ENCODE measurements around the gene EPHX1. TPM values are rescaled to one million over a fixed set of nuclear protein-coding genes. Genes with fewer than 3 reads are reported as not detected.

Gene EPHX1
- total and polyA plus RNA-seq, 10 of the 15 experiments (the other 5 are each of a cell fraction or from before 2014, with no cell fraction given): 0.33 to 2.9 (median 0.78) TPM; not detected in 2

DNA sequence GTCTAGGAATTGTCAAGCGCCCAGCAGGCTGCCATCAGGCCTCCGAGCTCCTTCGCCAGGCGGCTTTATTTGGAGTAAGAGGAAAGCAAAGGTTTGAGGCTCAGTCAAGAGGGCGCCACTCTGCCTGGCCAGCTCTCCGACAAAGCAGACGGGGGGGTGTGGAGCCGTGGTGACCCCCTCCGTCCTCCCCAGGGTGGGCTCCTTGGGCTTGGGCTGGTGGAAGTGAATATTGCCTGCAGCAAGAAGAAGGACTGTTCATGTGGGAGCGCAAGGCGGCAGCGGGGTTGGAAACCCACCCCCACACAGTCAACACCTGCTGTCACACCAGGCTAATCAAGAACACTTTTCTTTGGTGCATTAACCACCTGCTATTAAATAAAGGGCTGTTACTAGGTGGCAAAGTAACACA, 14.6 kb downstream of the EPHX1 start (continued):
- no peak for TF ChIP-seq ZBTB40 (IDR thresholded peaks at IDR 0.05; ENCODE audit: borderline replicate concordance)
- TF ChIP-seq ASH2L (IDR thresholded peaks at IDR 0.05; ENCODE audit: borderline replicate concordance, low read depth): no peak

- BruUV-seq (replicated peaks): no TSS peak
- in situ Hi-C loops (cut with MboI): no loop called here
- ATAC-seq (no peak), FAIRE-seq (no peak), DNase-seq (ENCODE audit: low read depth, low spot score) (no peak)
- Histone ChIP-seq H3K4me2 (ENCODE audit: control insufficient read depth, insufficient read depth) (no peak overlapping the region), H4K20me1 (ENCODE audit: control insufficient read depth, insufficient read depth) (no peaks in the 10 kb centered on the region), H3K79me2 (ENCODE audit: control insufficient read depth, insufficient read depth, low read length) (no peaks in the 10 kb centered on the region), H3K4me3 (no peak overlapping the region), H3K9me3 (replicated peaks; ENCODE audit: control insufficient read depth, insufficient read depth, low read length) (no peaks in the 10 kb centered on the region), H3K27ac (ENCODE audit: control insufficient read depth, insufficient read depth) (no peak overlapping the region), H3K36me3 (ENCODE audit: control insufficient read depth in 2 of 2, insufficient read depth in 2 of 2, low read length in 1 of 2) (no peaks in the 10 kb centered on the region), H3K9ac (ENCODE audit: control insufficient read depth, insufficient read depth, low read length) (no peak overlapping the region), H3K4me1 (ENCODE audit: control insufficient read depth, insufficient read depth, low read length) (no peaks in the 10 kb centered on the region), H3K27me3 (replicated peaks in 1 of 2; ENCODE audit: control insufficient read depth in 2 of 2, insufficient read depth in 2 of 2, low read length in 1 of 2) (no peaks in the 10 kb centered on the region), H2AFZ (ENCODE audit: control insufficient read depth, low read depth, low read length) (no peak overlapping the region)
- CTCF ChIA-PET: no interaction called here
- POLR2A ChIA-PET: no interaction called here
- TF ChIP-seq, protein P1, sequence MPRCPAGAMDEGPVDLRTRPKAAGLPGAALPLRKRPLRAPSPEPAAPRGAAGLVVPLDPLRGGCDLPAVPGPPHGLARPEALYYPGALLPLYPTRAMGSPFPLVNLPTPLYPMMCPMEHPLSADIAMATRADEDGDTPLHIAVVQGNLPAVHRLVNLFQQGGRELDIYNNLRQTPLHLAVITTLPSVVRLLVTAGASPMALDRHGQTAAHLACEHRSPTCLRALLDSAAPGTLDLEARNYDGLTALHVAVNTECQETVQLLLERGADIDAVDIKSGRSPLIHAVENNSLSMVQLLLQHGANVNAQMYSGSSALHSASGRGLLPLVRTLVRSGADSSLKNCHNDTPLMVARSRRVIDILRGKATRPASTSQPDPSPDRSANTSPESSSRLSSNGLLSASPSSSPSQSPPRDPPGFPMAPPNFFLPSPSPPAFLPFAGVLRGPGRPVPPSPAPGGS (IDR thresholded peaks at IDR 0.05; ENCODE audit: borderline replicate concordance, insufficient read depth, low read depth, low read length, poor library complexity, severe bottlenecking): no peak
- TF ChIP-seq MTA2 (IDR thresholded peaks at IDR 0.05; ENCODE audit: low read depth): no peak
- intact Hi-C loops (cut with micrococcal nuclease; ENCODE audit: unreplicated experiment): no loop called here
- RAD21 ChIA-PET (ENCODE audit: unreplicated experiment): no interaction called here
- SMC1A ChIA-PET (ENCODE audit: uncharacterized antibody, unreplicated experiment): no interaction called here
- 12% methylated on average over 6 of the region's 6 CpGs for WGBS (ENCODE audit: insufficient coverage, insufficient replicate concordance, low lambda C conversion rate, missing lambda C conversion rate)
These were observed 15.2 kb downstream of the EPHX1 start for GRCh38 chr1:225825078-225825477.
